SKM-1 treated with dmso at 0.1 percent for 144 hours (cell line): Measurements from ENCODE around the gene RGPD8.
"Not testable (repeated sequence)": the region's sequence is repeated elsewhere in the genome, so short reads cannot be mapped to it uniquely, and the experiment has no call there.

Experiments
- DNase-seq: peaks from one replicate; lab custom pipeline; 2025; ENCODE audit not compliant: unreplicated experiment; lab: John Stamatoyannopoulos, UW

The RGPD8 gene

DNA sequence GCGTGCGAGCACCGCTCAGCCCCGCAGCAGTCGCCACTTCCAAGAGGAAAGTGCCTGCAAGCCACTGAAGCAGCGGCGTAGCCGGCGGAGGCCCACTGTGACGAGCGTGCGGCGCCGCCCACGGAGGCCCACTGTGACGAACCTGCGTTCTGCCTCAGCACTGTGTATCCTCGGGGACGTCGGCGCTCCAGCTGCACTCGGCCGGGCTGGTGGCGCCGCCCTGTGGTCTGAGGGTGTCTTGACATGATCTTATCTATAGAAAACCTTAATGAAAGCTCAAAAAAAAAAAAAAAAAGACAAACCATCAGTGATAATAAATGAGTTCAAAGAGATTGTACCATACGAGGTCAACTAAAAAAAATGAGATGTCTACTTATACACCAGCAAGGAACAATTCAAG lies at the start of gene RGPD8:
Gene RGPD8, minus strand, starts transcription at position 166 of the 400 bp plus-strand sequence. CDS start 192 bp downstream, outside the sequence.
- not testable (repeated sequence) for DNase-seq

- DNase-seq, result no peak
Measured at GRCh38 chr2:112483042-112483473, 49.6 kb upstream of the RGPD8 start.

- no peak for DNase-seq
Measured at GRCh38 chr2:112482309-112483041, 49.0 kb upstream of the RGPD8 start.

GRCh38 chr2:112481528-112482233 lies 48.2 kb upstream of the RGPD8 start, which contains the start of gene TTL:
Gene TTL, plus strand, starts transcription at chr2:112482156. Its CDS starts 189 bp downstream, at chr2:112482345.
- DNase-seq, result peak; percentile 57

DNA sequence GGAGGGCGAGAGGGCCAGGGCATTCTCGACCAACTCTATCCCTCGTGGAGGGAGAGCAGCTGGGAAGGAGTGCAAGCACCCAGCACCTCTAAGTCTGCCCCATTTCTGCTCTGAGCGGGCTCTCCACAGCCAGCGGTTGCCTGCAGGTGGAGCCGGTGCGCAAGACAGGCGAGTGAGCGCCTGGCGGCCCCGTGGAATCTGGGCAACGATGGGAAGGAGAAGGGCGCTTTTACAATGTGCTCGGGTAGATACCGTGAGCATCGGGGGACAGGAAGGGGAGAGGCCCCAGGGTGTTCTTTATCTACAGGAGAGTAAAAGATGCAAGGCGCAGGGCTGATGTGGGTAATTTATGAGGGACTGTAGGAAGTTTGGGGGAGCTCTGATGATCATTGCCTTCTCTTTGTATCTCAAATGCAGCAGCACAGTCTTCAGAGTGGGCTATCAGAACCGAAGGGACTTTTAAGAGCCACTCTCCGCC lies 47.6 kb upstream of the RGPD8 start:
- peak; percentile 65 for DNase-seq

GRCh38 chr2:112480530-112481049 lies 47.1 kb upstream of the RGPD8 start:
- DNase-seq, result no peak

GRCh38 chr2:112476434-112476833 lies 43.0 kb upstream of the RGPD8 start:
- DNase-seq, result no peak

- DNase-seq, result no peak
Measured at GRCh38 chr2:112474844-112475486, 41.5 kb upstream of the RGPD8 start.

DNA sequence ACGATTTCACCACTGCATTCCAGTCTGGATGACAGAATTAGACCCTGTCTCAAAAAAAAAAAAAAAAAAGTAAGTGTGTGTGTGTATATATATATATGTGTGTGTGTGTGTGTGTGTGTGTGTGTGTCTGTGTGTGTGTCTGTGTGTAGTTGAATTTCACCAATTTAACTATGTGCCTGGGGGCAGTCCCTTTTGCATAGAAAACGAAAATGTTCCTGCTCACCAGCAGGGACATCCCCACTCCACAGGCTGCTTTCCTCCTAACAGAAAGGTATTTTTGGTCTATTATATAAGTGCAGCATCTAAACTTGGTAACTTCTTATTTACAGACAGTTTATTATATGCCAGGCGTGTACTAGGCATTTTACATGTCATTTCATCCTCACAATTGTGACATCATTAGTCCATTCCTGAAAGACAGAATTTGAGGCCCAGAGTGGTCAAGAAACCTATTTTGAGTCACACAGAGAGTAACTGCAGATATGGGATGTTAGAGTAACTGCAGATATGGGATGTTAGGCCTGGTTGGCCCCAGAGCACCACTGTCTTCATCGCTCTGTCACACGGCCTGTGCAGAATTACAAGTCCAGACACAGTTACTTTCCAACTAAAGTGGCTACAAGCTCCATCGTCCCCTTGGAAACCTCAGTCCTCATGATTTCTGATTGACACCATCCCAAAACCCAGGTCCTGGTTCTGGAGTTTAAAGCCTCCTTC lies 39.3 kb upstream of the RGPD8 start:
- DNase-seq, result no peak

DNA sequence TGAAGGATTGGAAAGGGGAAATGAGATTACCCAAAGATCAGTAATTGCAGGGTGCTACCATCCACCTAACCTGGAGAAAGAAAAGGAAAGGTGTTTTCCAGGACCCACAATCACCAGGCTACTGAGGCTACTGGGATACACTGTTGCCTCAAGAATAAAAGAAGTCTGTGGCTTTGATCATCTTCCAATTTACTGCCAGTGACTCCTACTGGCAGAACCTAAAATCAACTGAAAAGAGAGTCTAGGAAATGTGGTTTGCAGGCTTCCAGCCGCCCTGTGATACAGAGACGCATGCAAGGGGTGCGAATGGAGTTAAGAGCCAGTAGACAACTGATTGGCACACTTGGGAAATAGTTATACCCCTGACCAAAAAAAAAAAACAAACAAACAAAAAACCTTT lies 31.9 kb upstream of the RGPD8 start:
- peak; percentile 26 for DNase-seq

GRCh38 chr2:112463256-112463655 lies 29.8 kb upstream of the RGPD8 start:
- DNase-seq, result no peak

DNA sequence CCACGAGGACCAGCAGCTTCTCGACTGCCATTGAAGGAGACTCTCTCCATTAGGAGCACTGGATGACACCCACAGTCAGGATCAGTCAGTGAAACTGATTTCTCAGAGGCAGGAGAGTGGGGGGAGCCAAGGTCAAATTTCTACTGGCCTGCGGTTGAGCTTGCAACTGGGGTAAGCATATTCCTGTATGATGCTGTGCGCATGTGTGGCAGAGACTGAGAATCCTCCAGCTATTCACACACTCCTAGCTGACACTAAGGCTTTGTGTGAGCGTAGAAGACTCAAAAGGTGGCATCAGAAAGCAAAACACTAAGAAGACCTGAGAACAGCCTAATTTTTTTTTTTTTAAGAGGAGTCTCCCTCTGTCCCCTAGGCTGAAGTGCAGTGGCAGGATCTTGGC lies 28.7 kb upstream of the RGPD8 start:
- no peak for DNase-seq

DNA sequence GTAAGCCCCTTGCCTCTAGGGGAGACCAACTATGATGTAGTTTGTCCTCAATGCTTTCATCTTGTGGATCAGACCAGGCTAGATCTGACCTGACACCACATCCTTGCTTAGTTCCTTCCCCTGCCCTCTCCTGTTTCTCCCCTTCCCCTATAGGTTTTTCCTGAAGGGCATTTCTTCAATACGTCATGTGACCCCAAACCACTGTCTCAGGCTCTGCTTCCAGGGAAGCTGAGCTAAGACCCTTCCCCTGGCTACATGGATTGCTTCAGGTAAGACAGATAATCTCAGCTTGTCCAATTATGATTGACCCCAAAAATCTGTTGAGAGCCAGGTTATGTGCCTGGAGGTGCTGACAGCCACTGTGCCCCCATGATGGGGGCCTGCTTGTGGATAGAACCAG lies 25.9 kb upstream of the RGPD8 start:
- DNase-seq, result no peak

GRCh38 chr2:112454586-112454985 lies 21.1 kb upstream of the RGPD8 start:
- no peak for DNase-seq

DNA sequence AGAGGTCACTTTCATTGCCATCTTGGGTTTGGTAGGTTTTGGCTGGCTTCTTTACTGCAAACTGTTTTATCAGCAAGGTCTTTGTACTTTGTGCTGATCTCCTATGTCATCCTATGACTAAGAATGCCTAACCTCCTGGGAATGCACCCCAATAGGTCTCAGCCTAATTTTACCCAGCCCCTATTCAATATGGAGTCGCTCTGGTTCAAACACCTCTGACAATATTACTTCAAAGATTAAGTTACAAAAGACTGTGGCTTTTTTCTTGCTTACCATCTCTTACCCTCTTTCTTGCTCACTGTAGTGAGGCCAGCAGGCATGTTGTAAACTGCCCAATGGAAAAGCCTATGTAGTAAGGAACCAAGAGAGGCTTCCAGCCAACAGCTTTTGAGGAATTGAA lies 17.9 kb upstream of the RGPD8 start:
- no peak for DNase-seq

DNA sequence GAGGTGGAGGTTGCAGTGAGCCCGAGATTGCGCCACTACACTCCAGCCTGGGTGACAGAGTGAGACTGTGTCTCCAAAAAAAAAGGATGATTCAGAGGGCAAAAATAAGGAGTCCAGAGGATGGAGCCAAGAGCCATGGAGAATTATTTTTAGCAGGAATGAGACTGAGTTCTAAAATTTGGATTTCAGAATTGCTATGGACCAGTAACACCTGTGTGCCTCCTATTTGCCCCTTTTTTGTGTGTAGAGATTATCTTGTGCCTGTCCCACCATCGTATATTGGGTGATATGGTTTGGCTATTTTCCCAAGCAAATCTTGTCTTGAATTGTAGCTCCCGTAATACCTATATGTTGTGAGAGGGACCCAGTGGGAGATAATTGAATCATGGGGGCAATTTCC lies 16.4 kb upstream of the RGPD8 start:
- DNase-seq, result no peak

DNA sequence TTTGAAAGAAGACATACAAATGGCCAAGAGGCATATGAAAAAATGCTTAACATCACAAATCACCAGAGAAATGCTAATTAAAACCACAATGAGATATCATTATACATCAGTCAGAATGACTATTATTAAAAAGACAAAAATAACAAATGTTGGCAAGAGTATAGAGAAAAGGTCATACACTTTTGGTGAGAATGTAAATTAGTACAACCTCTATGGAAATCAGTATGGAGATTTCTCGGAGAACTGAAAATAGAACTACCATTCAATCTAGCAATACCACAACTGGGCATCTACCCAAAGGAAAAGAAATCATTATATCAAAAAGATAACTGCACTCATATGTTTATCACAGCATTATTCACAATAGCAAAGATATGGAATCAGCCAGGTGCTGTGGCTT lies 10.8 kb upstream of the RGPD8 start:
- DNase-seq, result not testable (repeated sequence)

- not testable (repeated sequence) for DNase-seq
Measured at GRCh38 chr2:112438603-112439261, 5.3 kb upstream of the RGPD8 start.

- DNase-seq, result not testable (repeated sequence)
Measured at GRCh38 chr2:112437405-112437831, 4.0 kb upstream of the RGPD8 start.

GRCh38 chr2:112436993-112437392 lies 3.5 kb upstream of the RGPD8 start:
- DNase-seq, result not testable (repeated sequence)
